ENCODE measurements around the gene CACNA2D3.

Gene CACNA2D3

DNA sequence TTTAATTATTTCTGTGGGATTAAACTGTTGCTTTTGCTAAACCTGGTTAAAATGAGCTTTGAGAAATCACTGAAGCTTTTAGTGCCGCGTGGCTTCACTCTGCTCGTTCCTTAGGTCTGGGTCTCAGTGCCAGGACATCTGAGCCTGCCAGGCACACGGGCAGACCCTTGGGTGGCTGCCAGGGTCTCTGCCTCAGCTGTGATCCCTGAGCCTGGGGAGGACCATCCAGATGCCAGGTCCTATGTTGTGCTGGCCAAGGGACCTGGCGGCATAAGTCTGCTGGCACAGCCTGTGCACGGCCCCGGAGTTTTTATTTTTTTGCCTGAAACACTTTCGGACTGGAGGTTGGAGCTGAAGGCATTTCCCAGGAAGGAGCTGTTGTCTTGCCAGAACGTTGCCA, 477.4 kb downstream of the CACNA2D3 start:
- TF ChIP-seq, protein P1, sequence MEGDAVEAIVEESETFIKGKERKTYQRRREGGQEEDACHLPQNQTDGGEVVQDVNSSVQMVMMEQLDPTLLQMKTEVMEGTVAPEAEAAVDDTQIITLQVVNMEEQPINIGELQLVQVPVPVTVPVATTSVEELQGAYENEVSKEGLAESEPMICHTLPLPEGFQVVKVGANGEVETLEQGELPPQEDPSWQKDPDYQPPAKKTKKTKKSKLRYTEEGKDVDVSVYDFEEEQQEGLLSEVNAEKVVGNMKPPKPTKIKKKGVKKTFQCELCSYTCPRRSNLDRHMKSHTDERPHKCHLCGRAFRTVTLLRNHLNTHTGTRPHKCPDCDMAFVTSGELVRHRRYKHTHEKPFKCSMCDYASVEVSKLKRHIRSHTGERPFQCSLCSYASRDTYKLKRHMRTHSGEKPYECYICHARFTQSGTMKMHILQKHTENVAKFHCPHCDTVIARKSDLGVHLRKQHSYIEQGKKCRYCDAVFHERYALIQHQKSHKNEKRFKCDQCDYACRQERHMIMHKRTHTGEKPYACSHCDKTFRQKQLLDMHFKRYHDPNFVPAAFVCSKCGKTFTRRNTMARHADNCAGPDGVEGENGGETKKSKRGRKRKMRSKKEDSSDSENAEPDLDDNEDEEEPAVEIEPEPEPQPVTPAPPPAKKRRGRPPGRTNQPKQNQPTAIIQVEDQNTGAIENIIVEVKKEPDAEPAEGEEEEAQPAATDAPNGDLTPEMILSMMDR (IDR thresholded peaks at IDR 0.05; ENCODE audit: insufficient read depth, low read depth, low read length, missing control alignments), result no peak
- no peak overlapping the region for H3K4me3 ChIP-seq (ENCODE audit: low read depth, low read length)
- no peak for DNase-seq (ENCODE audit: low read depth)

DNA sequence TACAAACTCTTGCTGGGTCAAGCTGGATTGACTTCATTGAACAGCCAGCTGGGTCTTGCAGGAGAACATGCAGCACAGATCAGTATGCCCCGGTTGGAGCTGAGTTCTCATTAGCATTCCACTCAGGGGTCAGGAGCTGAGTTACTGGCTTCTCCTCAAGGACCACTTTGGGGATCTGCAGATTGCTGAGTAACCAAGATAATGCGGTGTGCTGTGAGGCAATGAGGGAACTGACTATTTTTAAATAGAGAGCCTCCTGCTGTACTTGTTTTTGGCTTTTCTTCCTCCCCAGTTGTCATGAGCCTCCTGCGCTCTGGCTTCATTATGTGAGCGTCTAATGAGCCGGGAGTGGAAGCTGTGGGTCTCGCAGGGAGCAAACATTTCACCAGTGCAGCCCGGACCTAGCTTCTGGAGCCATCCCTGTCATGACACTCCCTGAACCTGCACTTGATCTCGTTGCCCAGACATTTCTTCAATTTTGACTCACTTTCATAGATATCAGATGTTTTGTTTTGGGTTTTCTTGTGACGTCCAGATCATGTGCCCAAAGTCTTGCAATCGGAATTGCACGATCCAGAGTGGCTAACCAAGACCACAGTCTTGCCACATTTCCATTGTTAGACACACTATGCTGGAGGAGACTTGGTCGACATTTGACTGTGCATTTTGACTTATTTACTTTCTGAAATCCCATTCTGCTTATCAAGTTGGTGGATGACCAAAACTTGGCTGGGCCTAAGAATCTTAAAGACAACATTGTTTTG, 478.3 kb downstream of the CACNA2D3 start:
- TF ChIP-seq, protein P1 (IDR thresholded peaks at IDR 0.05; ENCODE audit: insufficient read depth, low read depth, low read length, missing control alignments), result no peak
- no peak overlapping the region for H3K4me3 ChIP-seq (ENCODE audit: low read depth, low read length)
- no peak for DNase-seq (ENCODE audit: low read depth)

DNA sequence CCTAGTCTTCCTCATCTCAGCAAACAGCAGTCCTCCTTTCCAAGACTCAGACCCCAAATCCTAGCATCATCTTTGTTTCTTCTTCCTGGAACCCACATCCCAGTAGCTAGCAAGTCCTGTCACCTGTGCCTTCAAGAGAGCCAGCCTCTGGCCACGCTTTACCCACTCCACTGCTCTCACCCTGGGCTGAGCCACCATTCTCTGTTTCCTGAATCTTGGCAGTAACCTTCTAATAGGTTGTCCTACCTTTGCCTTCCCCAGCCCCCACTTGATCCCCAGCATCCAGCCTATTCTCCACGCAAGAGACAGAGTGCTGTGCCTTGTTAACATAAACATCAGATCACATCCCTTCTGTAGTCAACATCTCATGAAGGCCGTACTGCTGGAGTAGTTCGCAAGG, 482.1 kb downstream of the CACNA2D3 start:
- TF ChIP-seq, protein P1 (IDR thresholded peaks at IDR 0.05; ENCODE audit: insufficient read depth, low read depth, low read length, missing control alignments), result no peak
- no peak for DNase-seq (ENCODE audit: low read depth)
- H3K4me3 ChIP-seq (ENCODE audit: low read depth, low read length), result no peak overlapping the region

DNA sequence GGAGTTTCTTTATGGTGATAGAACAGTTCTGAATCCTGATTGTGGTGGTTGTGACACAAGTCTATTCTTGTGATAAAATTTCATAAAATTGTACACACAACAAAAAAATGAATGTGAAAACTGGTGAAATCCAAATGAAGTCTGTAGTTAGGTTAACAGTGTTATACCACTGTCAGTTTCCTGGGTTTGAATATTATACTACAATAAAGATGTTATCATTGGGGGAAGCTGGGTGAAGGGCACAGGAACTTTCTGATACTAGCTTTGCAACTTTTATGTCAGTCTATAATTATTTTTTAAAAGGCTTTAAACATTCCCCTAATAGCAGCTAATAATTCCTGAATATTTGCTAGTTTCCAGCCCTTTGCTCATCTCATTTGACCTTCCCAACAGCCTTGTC, 485.7 kb downstream of the CACNA2D3 start:
- TF ChIP-seq, protein P1 (IDR thresholded peaks at IDR 0.05; ENCODE audit: insufficient read depth, low read depth, low read length, missing control alignments), result no peak
- H3K4me3 ChIP-seq (ENCODE audit: low read depth, low read length), result no peak overlapping the region
- DNase-seq (ENCODE audit: low read depth), result no peak

DNA sequence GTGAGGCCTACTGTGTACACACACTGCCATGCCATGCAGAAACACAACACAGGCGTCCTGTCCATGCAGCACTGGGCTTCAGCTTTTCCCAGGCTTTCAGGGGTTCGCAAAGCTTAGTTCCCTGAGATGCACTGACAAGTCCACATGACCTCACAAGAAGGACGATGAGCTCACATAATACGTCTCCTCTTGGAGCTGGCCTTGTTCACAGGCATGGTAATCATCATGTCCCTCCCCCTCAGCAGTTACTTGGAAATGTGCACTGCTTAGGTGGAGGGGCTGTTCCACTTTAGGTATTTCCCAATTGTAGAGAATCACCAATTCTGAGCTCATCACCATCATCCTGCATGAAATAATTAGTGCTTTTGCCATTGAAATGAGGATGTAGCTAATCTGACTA, 496.7 kb downstream of the CACNA2D3 start:
- TF ChIP-seq, protein P1 (IDR thresholded peaks at IDR 0.05; ENCODE audit: insufficient read depth, low read depth, low read length, missing control alignments), result no peak
- no peak overlapping the region for H3K4me3 ChIP-seq (ENCODE audit: low read depth, low read length)
- no peak for DNase-seq (ENCODE audit: low read depth)

DNA sequence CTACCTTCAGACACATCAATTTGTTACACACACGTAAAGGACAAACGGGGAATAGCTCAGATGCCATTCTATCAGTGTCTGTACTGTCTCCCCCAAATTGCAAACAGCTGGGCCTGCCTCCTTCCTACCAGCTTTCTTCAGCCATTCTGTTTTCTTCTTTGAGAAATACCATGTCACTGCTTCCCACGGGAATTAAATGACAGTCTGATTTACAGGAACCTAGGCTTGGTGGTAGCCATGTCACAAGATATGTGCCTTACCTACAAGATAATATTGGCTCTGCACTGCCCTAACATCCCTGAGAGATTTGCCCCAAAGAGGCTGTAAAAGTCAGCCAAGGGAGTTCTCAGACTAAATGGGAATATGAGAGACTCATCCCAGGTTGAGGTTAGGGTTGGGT, 497.2 kb downstream of the CACNA2D3 start:
- no peak overlapping the region for H3K4me3 ChIP-seq (ENCODE audit: low read depth, low read length)
- no peak for DNase-seq (ENCODE audit: low read depth)
- TF ChIP-seq, protein P1 (IDR thresholded peaks at IDR 0.05; ENCODE audit: insufficient read depth, low read depth, low read length, missing control alignments), result no peak

DNA sequence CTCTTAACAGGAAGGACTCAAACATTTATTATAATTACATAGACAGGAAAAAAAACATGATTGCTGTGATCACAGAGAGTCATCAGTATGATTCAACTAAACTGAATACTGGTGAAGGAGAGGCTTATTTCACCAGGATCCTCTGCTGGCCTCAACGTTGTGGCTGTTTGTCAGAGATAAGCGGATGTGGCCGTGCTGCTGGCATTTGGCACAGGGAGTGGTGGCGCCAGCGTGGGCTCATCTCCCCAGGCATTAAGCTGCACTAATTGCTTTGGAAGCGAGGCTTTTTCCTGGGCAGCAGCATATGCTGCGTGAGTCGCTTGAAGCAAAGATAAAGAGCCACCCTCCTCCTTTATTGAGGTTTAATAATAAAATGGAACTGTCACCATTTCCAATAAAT, 498.8 kb downstream of the CACNA2D3 start:
- DNase-seq (ENCODE audit: low read depth), result no peak
- TF ChIP-seq, protein P1 (IDR thresholded peaks at IDR 0.05; ENCODE audit: insufficient read depth, low read depth, low read length, missing control alignments), result no peak
- no peak overlapping the region for H3K4me3 ChIP-seq (ENCODE audit: low read depth, low read length)
